GM18508 (cell line): ENCODE data around the gene PIK3CB.
"Not testable (repeated sequence)": the region's sequence is repeated elsewhere in the genome, so short reads cannot be mapped to it uniquely, and the experiment has no call there.

Source experiments
- ATAC-seq: cut with Tn5 transposase; IDR thresholded peaks from one replicate; pipeline ENCODE4 v1.9.1; 2021; ENCODE audit warnings: moderate number of reproducible peaks; ENCODE audit not compliant: insufficient read depth, unreplicated experiment

The PIK3CB gene

GRCh38 chr3:138638641-138639040 is 196.1 kb downstream of the PIK3CB start:
- no peak for ATAC-seq

- no peak for ATAC-seq
Measured at GRCh38 chr3:138629526-138629925, 205.2 kb downstream of the PIK3CB start.

- no peak for ATAC-seq
Measured at GRCh38 chr3:138625707-138626365, 208.9 kb downstream of the PIK3CB start.

GRCh38 chr3:138624518-138624917 is 210.2 kb downstream of the PIK3CB start:
- ATAC-seq: no peak

- ATAC-seq: no peak
Measured at GRCh38 chr3:138620431-138620830, 214.3 kb downstream of the PIK3CB start.

GRCh38 chr3:138615462-138615861 is 219.3 kb downstream of the PIK3CB start:
- no peak for ATAC-seq

- ATAC-seq: no peak
Measured at GRCh38 chr3:138609898-138610266, 224.8 kb downstream of the PIK3CB start.

GRCh38 chr3:138608322-138609135 is 226.2 kb downstream of the PIK3CB start, which contains the start of gene FAIM:
Gene FAIM, plus strand, starts transcription at chr3:138608771. Its CDS starts 10,956 bp downstream, at chr3:138619727.
- ATAC-seq: peak; percentile 44

- ATAC-seq: not testable (repeated sequence)
Measured at GRCh38 chr3:138604106-138604595, 230.6 kb downstream of the PIK3CB start.
